Body of pancreas (tissue), 4 donors: ENCODE data around the gene LRWD1. TPM values are rescaled to one million over a fixed set of nuclear protein-coding genes. Genes with fewer than 3 reads are reported as not detected.

Experiments
- ATAC-seq: fragments of 150-250 bp; one replicate; pipeline ENCODE4 v1.9.1; 2016
- DNase-seq, 4 donors: peaks; one replicate each; pipeline ENCODE4 v3.0.0-alpha.2; 2019
- H3K27ac ChIP-seq, 4 donors: fragments of 200-600 bp; sonication (generic); 1 replicate in 3 of 4; 2 replicates in 1 of 4; pipeline versions ENCODE4 v1.5.1 to v1.6.1; 2016 to 2019; ENCODE audit warnings: mild to moderate bottlenecking in 1 of 4, mixed read lengths in 1 of 4, moderate library complexity in 1 of 4
- H3K27me3 ChIP-seq, 2 donors: fragments of 200-600 bp; sonication (generic); one replicate each; pipeline ENCODE4 v1.6.0; 2016; ENCODE audit warnings: mild to moderate bottlenecking in 1 of 2
- H3K36me3 ChIP-seq, 2 donors: fragments of 200-600 bp; sonication (generic); replicated peaks in 1 of 2; 2 replicates each; pipeline ENCODE4 v1.5.1; 2016; ENCODE audit warnings: low read depth in 2 of 2; ENCODE audit not compliant: insufficient read depth in 1 of 2
- H3K4me1 ChIP-seq: fragments of 200-600 bp; sonication (generic); one replicate; pipeline ENCODE4 v1.6.0; 2016
- H3K4me3 ChIP-seq, 2 donors: fragments of 200-600 bp; sonication (generic); 1 replicate in 1 of 2; 2 replicates in 1 of 2; pipeline ENCODE4 v1.5.1; 2016 to 2019
- H3K9me3 ChIP-seq, 3 donors: fragments of 200-600 bp; sonication (generic); 1 replicate in 2 of 3; 2 replicates in 1 of 3; pipeline ENCODE4 v1.5.1; 2016
- CTCF ChIP-seq, 7 experiments: fragments of 450-650 bp in 4 of 7; fragments of 200-600 bp in 3 of 7; sonication (generic) in 3 of 7; IDR thresholded peaks; one replicate each; pipeline ENCODE4 v1.5.1; 2016 to 2019; ENCODE audit warnings: antibody characterized with exemption in 7 of 7
- POLR2A ChIP-seq, 3 donors: fragments of 450-650 bp; IDR thresholded peaks; one replicate each; pipeline ENCODE4 v1.6.1; 2016; ENCODE audit warnings: antibody characterized with exemption in 3 of 3, mild to moderate bottlenecking in 2 of 3
- WGBS, 2 donors: methylation state at CpG; one replicate each; pipeline ENCODE4 v1.1.5; 2017; 5-methylcytosine and 5-hydroxymethylcytosine counted together
- intact Hi-C: fragments of 100-400 bp; cut with DNase I; formaldehyde crosslinking; loops from one replicate; pipeline ENCODE4 v1.15.1; 2023
- total RNA-seq, 2 donors: library from RNA; depleted of rRNA; stranded (reverse); fragments of >200 nt; gene quantifications; one replicate each; pipeline ENCODE4 v1.1.0, GENCODE V29; 2016

Gene LRWD1
- total RNA-seq, 2 donors from 2014 or later, result 13.7 to 27.4 TPM

- TF ChIP-seq POLR2A (IDR thresholded peaks at IDR 0.05), result no peak
- no peak for TF ChIP-seq CTCF (IDR thresholded peaks at IDR 0.05)
- Histone ChIP-seq H3K4me3 (no peak overlapping the region), H3K27ac (no peak overlapping the region), H3K4me1 (no peaks in the 10 kb centered on the region), H3K36me3 (peaks cover 0 to 7% of the 10 kb centered on the region in 2 donors), H3K9me3 (no peaks in the 10 kb centered on the region), H3K27me3 (no peaks in the 10 kb centered on the region)
- DNase-seq (no peak), ATAC-seq (no peak)
- intact Hi-C loops, result no loop called here
- 88 to 95% methylated on average over 5 of the region's 5 CpGs for WGBS, 2 donors
Observed at GRCh38 chr7:102418592-102418991, 46.2 kb upstream of the LRWD1 start.

- TF ChIP-seq CTCF (IDR thresholded peaks at IDR 0.05) (no peak), POLR2A (IDR thresholded peaks at IDR 0.05) (no peak)
- intact Hi-C loops, result no loop called here
- H3K4me1 ChIP-seq, result no peaks in the 10 kb centered on the region
- H3K27ac ChIP-seq, result no peak overlapping the region
- H3K27me3 ChIP-seq, result no peaks in the 10 kb centered on the region
- no peak for ATAC-seq
- 91 to 92% methylated on average over 10 of the region's 10 CpGs for WGBS, 2 donors
- H3K36me3 ChIP-seq, result peaks cover 0 to 7% of the 10 kb centered on the region in 2 donors
- H3K9me3 ChIP-seq, result no peaks in the 10 kb centered on the region
- no peak for DNase-seq
- H3K4me3 ChIP-seq, result no peak overlapping the region
Observed at GRCh38 chr7:102421706-102422240, 43.0 kb upstream of the LRWD1 start.

- ATAC-seq (no peak), DNase-seq (no peak)
- Histone ChIP-seq H3K27ac (no peak overlapping the region), H3K9me3 (no peaks in the 10 kb centered on the region), H3K27me3 (no peaks in the 10 kb centered on the region), H3K4me1 (no peaks in the 10 kb centered on the region), H3K4me3 (no peak overlapping the region), H3K36me3 (peaks cover 0 to 7% of the 10 kb centered on the region in 2 donors)
- WGBS, 2 donors, result 80 to 90% methylated on average over 2 to 12 of the region's 12 CpGs
- TF ChIP-seq POLR2A (IDR thresholded peaks at IDR 0.05), result no peak
- no peak for TF ChIP-seq CTCF (IDR thresholded peaks at IDR 0.05)
- intact Hi-C loops, result no loop called here
Observed at GRCh38 chr7:102424129-102424551, 40.6 kb upstream of the LRWD1 start.

- ATAC-seq (no peak), DNase-seq (peak in 1 of 4 donors; percentile 34)
- Histone ChIP-seq H3K4me1 (no peaks in the 10 kb centered on the region), H3K27me3 (no peaks in the 10 kb centered on the region), H3K36me3 (peaks cover 0 to 7% of the 10 kb centered on the region in 2 donors), H3K4me3 (no peak overlapping the region), H3K27ac (peak overlapping the region in 1 of 4 donors; percentile 70), H3K9me3 (no peaks in the 10 kb centered on the region)
- intact Hi-C loops, result no loop called here
- TF ChIP-seq CTCF (IDR thresholded peaks at IDR 0.05) (no peak), POLR2A (IDR thresholded peaks at IDR 0.05) (no peak)
- WGBS, 2 donors, result 74 to 80% methylated on average over 2 to 13 of the region's 13 CpGs
Observed at GRCh38 chr7:102424787-102425218, 40.0 kb upstream of the LRWD1 start.

GRCh38 chr7:102425639-102426267, 39.0 kb upstream of the LRWD1 start:
- H3K4me3 ChIP-seq, result no peak overlapping the region
- peak in 1 of 4 donors; percentile 56 for DNase-seq

More at GRCh38 chr7:102425639-102426267, 39.0 kb upstream of the LRWD1 start:
- ATAC-seq, result no peak
- Histone ChIP-seq H3K4me1 (no peaks in the 10 kb centered on the region), H3K27ac (peak overlapping the region in 2 of 4 donors; percentile 20 to 70), H3K27me3 (no peaks in the 10 kb centered on the region), H3K9me3 (no peaks in the 10 kb centered on the region), H3K36me3 (peaks cover 0 to 7% of the 10 kb centered on the region in 2 donors)
- intact Hi-C loops, result no loop called here
- WGBS, 2 donors, result 60 to 69% methylated on average over 11 to 25 of the region's 25 CpGs
- TF ChIP-seq POLR2A (IDR thresholded peaks at IDR 0.05), result peak in 1 of 3 donors; percentile 47
- TF ChIP-seq CTCF (IDR thresholded peaks at IDR 0.05), result no peak
